GM18498 (cell line): Measurements from ENCODE around the gene PITPNM1.
"Not testable (repeated sequence)": the region's sequence is repeated elsewhere in the genome, so short reads cannot be mapped to it uniquely, and the experiment has no call there.

Experiments
- ATAC-seq: cut with Tn5 transposase; IDR thresholded peaks from one replicate; pipeline ENCODE4 v1.9.1; 2021; ENCODE audit warnings: mild to moderate bottlenecking, moderate library complexity; ENCODE audit not compliant: unreplicated experiment

PITPNM1 gene

DNA sequence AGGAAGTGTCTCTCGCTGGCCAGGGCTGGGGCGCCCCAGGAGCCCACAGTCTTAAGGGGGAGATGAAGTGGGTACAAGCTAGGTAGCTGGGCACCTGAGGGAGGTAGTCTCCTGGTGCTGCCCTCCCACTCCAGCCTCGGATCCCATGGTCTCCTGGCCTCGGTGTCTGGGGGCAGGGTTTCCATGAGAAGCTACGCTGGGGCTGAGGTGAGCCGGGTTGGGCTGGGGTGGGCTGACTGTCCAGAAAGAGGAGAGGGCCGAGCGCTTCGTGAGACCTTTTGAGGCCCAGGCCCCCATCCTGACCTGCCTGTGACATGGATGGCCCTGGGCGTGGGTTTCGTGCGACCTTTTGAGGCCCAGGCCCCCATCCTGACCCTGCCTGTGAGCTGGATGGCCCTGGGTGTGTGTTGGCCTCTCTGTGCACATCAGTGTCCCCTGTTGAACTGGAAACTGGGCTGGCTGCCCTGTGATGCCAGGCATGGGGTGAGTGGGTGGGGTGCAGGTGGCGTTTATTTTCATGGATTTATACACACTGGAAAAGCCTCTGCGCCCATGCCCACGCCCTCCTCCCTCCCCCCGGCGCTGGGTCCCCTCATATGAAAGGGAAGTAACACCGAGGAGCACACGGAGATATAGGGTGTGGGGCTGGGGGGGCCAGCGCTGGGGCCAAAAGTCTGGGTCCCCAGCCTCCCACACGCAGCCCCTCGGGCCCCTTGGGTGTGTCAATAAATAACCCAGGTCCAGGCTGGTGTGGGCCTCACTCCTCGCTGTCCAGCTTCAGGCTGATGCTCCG, 13.7 kb downstream of the PITPNM1 start:
- no peak for ATAC-seq

DNA sequence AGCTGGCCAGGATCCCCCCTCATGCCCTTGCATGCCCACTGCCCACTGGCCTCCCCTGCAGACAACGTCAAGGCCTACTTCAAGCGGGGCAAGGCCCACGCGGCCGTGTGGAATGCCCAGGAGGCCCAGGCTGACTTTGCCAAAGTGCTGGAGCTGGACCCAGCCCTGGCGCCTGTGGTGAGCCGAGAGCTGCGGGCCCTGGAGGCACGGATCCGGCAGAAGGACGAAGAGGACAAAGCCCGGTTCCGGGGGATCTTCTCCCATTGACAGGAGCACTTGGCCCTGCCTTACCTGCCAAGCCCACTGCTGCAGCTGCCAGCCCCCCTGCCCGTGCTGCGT, 14.5 kb downstream of the PITPNM1 start:
- ATAC-seq = no peak

DNA sequence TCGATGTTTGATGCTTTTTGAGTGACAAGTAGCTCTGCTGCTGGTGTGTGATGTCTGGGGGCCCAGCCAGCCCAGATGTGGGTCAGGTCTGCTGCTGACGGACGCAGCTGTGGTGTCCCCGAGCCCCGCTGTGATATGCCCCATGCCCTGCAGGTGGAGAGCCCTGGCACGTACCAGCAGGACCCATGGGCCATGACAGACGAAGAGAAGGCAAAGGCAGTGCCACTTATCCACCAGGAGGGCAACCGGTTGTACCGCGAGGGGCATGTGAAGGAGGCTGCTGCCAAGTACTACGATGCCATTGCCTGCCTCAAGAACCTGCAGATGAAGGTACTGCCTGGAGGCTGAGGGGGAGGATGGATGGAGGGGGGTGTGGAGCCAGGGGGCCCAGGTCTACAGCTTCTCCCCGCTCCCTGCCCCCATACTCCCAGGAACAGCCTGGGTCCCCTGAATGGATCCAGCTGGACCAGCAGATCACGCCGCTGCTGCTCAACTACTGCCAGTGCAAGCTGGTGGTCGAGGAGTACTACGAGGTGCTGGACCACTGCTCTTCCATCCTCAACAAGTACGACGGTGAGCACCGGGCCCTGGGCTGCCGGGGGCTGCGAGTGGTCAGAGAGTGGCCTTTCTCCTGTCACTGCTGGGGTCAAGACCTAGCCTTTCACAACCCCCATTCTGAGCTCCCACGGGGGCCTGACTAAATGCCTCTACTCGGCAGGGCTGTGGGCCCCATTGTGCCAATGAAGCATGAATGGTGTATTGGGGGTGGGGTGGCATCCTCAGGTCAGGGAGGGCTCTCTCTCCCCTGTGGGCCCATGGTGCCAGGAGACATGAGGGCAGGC, 15.1 kb downstream of the PITPNM1 start:
- no peak for ATAC-seq

DNA sequence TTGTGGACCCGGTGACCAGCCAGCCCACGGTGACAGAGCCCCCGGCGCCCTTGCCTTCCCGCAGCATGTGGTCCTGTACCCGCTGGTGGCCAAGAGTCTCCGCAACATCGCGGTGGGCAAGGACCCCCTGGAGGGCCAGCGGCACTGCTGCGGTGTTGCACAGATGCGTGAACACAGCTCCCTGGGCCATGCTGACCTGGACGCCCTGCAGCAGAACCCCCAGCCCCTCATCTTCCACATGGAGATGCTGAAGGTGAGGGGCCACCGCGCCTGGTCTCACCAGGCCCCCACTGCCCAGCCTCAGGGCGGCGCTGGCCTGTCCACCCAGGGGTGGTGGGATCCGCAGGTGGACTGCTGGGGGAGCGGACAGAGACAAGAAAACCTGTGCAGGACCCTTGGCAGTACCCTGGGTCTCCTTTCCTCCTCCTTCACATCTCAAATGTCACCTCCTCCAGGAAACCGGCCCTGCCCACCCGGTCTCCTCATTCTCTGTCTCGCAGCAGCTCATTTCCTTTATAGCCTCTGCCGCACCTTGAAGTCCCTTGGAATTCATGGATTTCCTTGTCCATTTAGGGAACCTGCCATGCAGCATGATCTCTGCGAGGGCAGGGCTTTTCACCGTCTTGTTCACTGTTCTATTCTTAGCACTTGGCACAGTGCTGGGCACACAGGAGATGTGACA, 15.8 kb downstream of the PITPNM1 start:
- ATAC-seq = no peak

DNA sequence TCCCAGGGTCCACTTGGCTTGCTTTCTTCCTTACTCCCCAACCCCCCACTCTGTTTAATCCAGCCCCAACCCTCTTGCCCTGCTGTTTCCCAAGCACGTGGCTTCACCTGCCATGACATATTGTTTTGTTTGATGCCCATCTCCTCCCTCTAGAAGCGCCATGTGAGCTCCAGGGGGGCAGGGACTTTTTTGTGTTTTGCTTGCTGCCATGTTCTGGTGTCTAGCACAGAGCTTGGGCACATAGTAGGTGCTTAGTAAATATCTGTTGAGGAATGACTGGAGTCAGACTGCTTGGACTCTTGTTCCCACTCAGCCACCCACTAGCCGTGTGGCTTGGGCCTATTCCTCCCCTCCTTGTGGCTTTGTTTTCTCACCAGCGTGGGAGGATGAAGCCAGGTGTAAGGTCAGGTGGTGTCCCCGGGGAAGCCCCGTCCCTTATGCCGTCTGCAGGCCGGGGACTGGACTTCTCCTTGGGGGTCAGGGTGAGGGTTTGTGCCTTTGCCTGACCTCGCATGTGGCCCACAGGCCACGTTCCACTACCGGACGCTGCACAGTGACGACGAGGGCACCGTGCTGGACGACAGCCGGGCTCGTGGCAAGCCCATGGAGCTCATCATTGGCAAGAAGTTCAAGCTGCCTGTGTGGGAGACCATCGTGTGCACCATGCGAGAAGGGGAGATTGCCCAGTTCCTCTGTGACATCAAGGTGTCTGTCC, 18.5 kb downstream of the PITPNM1 start:
- ATAC-seq = peak; percentile 26

DNA sequence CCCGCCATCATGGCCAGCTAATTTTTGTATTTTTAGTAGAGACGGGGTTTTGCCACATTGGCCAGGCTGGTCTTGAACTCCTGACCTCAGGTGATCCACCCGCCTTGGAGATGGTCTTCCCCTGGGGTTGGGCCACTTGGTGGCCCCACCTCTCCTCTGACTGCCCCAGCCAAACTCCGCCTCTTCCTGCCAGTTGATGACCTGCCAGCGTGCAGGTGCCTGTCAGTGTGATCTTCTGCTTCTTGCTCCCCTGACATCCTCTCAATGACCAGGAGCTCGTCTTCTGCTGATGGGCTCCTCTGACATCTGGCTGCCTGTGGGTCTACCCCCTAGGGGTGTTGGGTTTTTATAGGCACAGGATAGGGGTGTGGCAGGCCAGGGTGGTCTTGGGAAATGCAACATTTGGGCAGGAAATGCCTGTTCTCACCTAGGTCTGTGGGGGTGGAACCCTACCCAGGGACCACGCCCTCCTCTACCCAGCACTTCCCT, 19.2 kb downstream of the PITPNM1 start:
- not testable (repeated sequence) for ATAC-seq

DNA sequence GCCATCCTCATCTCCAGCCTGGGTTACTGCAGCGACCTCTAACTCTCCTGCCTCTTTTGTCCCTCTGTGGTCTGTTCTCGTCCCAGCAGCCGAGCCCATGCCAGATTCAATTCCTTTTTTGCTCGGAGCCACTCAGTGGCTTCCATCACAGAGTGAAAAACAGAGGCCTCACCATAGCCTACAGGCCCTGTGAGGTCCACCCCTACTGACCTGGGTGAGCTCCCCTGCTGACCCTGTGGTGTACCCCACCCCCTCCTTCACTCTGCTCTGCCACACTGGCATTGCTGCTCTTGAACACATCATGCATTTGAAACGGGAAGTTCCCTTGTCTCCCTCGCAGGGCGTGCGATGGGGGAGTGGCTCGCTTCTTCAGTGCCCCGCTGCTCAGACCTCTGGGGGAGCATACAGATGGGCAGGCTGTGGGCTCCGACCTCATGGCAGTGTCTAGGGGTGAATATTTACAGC, 20.3 kb downstream of the PITPNM1 start:
- peak; percentile 20 for ATAC-seq

DNA sequence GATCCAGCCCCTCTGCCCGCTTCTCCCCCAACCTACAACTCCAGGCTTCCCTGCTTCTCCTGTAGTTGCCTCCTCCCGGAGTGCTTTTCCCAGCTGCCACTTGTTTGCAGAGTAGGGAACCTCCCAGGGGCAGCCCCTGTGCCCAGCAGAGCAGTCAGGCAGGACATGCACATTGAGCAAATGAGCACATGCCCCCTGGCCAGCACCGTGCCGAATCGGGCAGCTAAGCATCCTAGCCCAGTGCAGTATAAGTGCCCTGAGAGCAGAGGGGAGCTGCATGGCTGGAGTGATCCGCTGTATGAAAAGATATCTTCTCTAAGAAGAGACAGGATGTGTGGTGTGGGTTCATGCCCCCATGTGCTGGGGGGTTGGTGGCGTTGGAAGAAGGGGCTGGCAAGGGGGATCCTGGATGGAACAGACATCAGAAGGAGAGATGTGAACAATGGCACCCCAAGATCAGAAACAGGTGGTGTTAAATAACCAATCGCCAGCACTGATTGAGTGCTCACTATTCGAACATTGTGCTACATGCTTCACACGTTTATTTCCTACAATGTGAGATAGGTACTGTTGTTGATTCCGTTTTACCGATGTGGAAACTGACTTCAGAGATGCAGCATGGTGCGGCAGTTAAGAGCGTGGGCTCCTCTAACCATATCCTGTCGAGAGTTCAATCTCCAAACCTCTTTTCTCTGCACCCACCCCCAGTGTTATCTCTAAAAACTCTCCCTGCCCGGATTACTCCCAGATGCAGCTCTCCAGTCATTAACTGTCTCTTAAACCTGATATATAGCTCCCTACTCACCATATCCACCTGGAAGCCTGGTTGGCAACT, 21.1 kb downstream of the PITPNM1 start:
- ATAC-seq = no peak

DNA sequence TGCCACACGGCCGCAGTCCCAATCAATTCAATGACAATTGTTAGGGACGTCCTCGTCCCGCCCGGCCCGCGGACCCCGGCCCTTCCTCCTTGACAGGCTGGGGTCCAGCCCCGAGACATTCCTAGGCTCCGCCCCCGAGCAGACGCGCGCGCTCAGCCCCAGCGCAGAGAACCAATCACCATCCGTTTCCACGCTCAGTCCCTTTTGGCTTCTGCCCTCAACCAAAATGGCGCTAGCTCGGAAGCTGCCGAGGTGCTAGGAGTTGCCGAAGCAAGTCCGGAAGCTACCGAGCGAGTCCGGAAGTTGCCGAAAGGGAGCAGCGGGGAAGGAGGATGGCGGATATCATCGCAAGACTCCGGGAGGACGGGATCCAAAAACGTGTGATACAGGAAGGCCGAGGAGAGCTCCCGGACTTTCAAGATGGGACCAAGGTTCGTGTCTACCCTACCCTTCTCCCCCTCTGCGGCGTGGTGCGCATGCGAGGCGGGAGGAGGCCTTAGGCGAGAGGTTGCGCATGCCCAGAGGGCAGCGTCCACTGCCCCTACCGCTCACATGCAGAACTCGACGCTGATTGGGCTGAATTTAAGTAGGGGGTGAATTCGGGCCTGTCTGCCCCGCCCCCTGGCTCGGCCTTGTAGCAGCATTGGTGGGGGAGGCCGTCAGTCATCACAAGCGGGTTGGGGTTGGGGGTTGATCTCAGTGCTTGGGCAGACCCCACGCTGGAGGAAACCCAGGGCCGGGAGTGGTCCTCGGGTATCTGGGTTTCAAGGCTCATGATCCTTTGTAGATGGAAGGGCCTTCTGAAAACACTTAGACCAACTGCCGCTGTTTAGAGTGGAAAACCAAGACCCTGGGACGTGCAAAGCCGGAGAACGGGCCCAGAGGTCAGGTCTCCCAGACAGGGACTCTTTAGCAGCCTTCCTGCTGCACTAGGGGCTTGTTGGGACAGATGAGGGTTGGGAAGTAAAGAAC, 22.1 kb downstream of the PITPNM1 start, which contains the start of gene AIP:
Gene AIP, plus strand, starts transcription at position 200 of the 972 bp plus-strand sequence. Its CDS starts 133 bp downstream, at position 333.
- peak; percentile 76 for ATAC-seq

DNA sequence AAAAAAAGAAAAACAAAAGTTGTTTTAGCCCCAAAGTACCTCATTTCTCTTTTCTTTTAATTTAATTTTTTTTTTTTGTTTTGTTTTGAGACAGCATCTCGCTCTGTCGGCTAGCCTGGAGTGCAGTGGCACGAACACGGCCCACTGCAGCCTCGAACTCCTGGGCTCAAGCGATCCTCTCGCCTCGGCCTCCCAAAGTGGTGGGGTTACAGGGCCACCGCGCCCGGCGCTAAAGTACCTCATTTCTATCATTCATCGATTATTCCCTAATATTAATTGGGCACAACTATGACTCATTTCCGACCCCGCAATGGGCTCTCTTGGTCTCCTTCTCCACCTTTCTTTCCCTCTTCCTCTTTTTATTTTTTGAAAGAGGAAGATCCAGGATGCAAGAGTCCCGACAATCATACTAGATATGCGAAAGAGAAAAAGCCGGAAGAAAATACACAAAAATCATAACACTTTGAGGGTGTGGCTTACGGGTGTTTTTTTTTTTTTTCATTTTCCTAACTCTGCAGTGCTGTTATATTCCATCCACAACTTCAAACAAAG, 22.8 kb downstream of the PITPNM1 start:
- peak; percentile 10 for ATAC-seq

DNA sequence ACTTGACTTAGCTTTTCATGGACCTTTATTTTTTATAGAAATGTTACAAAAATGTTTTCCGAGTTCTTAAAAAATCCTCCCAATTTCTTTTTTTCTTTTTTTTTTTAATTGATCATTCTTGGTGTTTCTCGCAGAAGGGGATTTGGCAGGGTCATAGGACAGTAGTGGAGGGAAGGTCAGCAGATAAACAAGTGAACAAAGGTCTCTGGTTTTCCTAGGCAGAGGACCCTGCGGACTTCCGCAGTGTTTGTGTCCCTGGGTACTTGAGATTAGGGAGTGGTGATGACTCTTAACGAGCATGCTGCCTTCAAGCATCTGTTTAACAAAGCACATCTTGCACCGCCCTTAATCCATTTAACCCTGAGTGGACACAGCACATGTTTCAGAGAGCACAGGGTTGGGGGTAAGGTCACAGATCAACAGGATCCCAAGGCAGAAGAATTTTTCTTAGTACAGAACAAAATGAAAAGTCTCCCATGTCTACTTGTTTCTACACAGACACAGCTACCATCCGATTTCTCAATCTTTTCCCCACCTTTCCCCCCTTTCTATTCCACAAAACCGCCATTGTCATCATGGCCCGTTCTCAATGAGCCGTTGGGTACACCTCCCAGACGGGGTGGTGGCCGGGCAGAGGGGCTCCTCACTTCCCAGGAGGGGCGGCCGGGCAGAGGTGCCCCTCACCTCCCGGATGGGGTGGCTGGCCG, 27.7 kb downstream of the PITPNM1 start:
- not testable (repeated sequence) for ATAC-seq

DNA sequence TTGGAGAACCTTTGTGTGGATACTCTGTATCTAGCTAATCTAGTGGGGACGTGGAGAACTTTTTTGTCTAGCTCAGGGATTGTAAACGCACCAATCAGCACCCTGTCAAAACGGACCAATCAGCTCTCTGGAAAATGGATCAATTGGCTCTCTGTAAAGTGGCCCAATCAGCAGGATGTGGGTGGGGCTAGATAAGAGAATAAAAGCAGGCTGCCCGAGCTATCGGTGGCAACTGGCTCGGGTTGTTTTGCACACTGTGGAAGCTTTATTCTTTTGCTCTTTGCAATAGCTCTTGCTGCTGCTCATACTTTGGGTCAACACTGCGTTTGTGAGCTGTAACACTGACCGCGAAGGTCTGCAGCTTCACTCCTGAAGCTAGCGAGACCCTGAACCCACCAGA, 28.5 kb downstream of the PITPNM1 start:
- ATAC-seq = not testable (repeated sequence)

DNA sequence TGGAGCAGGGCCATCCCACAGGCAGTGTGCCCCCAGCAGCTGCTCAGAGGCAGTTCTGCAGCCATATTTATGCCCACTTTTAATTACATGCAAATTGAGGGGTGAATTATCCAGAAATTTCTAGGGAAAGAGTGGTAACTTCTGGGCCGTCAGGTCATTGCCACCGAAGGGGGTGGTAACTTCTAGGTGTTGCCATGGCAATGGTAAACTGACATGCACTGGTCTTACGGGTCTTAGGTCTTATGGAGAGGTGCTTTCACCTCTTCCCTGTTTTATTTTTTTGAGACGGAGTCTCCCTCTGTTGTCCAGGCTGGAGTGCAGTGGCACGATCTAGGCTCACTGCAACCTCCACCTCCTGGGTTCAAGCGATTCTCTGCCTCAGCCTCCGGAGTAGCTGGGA, 32.3 kb downstream of the PITPNM1 start:
- no peak for ATAC-seq

DNA sequence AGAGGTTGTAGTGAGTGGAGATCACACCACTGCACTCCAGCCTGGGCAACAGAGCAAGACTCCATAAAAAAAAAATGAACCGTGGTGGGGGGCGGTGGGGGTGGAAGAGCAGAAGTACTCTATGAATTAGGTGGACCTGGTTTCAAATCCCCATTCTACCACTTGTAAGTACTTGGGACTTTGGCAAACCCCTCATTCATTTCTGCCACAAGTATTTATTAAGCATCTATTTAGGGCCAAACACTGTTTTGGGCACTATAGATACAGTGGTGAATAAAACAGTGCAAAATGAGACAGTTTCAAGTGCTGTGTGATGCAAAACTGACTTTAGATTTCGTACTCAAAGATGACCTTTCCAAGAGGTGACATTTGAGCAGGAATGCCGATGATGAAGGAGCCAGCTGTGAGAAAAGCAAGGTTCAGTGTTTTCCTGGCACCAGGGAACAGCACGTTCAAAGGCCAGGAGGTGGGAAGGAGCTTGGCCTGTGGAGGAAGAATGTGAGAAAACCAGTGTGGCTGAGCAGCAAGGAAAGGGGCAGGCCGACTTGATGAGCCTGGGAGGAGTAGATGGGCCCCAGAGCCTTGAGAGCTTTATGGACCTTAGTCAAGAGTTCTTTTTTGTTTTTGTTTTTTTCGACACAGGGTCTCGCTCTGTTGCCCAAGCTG, 34.7 kb downstream of the PITPNM1 start:
- ATAC-seq = no peak

DNA sequence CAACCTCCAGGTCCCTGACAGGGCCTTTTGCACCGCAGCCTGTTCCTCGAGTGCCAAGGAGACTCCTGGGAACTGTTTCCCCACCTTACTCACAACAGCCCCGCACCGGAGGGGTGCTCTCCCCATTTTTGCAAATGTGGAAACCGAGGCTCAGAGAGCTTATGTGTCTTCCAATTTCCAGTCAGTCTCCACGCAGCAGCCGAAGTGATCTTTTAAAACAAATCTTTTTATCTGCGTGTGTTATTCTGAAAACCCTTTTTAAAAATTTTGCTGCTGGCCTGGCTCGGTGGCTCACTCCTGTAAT, 35.7 kb downstream of the PITPNM1 start:
- peak; percentile 1 for ATAC-seq

DNA sequence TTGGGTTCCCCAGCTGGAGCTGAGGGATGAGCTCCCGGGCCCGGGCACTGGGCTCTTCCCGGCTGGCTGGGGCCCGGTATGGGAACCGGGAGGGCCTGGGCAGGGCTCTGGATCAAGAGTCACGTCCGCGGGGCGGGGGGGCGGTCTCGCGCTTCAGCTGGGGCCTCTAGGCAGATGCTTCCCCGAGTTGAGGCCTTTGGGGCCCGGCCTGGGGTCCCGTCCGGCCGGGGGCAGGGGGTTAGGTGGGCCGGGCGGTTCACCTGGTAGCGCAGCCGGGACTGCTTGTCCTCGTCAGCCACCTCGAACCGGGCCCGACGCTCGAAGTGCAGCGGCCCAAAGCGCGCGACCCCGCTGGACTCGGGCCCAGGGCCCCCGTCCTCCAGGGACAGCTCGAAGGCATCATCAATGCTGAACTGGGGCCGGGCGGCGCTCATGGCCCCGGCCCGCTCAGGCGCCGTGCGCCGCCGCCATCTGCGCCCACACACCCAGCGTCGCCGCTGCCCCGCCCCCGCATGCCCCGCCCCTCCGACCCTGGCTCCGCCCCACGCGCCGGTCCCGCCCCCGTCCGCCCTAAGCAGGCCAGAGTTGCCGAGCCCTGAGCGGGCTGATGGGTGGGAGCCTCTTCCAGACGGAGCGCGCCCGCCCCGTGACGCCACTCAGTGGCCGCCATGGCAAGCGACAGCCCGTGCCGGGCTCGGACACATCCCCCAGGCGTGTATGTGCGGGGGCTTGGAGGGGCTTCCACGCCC, 36.2 kb downstream of the PITPNM1 start, which contains the start of gene TMEM134:
Gene TMEM134, minus strand, starts transcription at position 493 of the 749 bp plus-strand sequence. Its CDS starts 59 bp downstream, at position 434.
- ATAC-seq = peak; percentile 75

DNA sequence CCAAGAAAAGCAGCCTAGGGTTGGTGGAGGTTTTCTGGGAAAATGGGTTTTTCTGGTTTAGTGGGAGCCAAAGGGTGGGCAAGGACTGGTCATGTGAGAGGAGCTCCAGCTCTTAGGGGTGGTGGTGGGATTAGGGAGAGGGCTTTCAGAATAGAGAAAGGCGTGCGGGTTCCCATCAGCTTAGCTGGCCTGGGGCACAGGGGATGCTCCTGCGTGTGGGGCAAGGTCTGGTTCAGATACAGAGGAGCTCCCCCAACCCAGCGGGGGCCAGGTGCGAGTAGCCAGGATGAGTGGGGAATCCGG, 36.8 kb downstream of the PITPNM1 start:
- peak; percentile 2 for ATAC-seq
